Large intestine (tissue), 3 donors: ENCODE data around the gene VPS72. TPM values are rescaled to one million over a fixed set of nuclear protein-coding genes. Genes with fewer than 3 reads are reported as not detected.
"Not testable (repeated sequence)": the region's sequence is repeated elsewhere in the genome, so short reads cannot be mapped to it uniquely, and the experiment has no call there.

Experiments used
- DNase-seq, 2 donors: peaks; one replicate each; pipeline versions ENCODE4 v3.0.0 to v3.0.0-alpha.2; 2013
- H3K27ac ChIP-seq: one replicate; pipeline ENCODE4 v1.5.1; 2013; ENCODE audit warnings: low read length
- H3K27me3 ChIP-seq: 2 replicates; pipeline ENCODE4 v1.6.1; 2013; ENCODE audit warnings: low read length; ENCODE audit not compliant: control insufficient read depth, insufficient read depth
- H3K36me3 ChIP-seq: 2 replicates; pipeline ENCODE4 v1.6.1; 2013; ENCODE audit warnings: low read length; ENCODE audit not compliant: control insufficient read depth, insufficient read depth
- H3K4me1 ChIP-seq: one replicate; pipeline ENCODE4 v1.6.1; 2013; ENCODE audit warnings: low read length; ENCODE audit not compliant: control insufficient read depth, insufficient read depth
- H3K4me3 ChIP-seq: one replicate; pipeline ENCODE4 v1.5.1; 2013; ENCODE audit warnings: low read length
- H3K9me3 ChIP-seq: one replicate; pipeline ENCODE4 v1.6.1; 2013; ENCODE audit warnings: mild to moderate bottlenecking, low read depth, low read length, moderate library complexity; ENCODE audit not compliant: control insufficient read depth
- WGBS: methylation state at CpG from one replicate; pipeline ENCODE4 v1.1.5; 2013; ENCODE audit warnings: low lambda C conversion rate; ENCODE audit not compliant: insufficient coverage; 5-methylcytosine and 5-hydroxymethylcytosine counted together
- polyA plus RNA-seq: library from polyadenylated mRNA; unstranded; fragments of 120-200 nt; gene quantifications from one replicate; pipeline ENCODE4 v1.2.1, GENCODE V29; 2013

VPS72 gene
- polyA plus RNA-seq, 1 donor, result 43.7 TPM

GRCh38 chr1:151188667-151189066 is 1.3 kb downstream of the VPS72 start:
- Histone ChIP-seq H3K4me3 (peak overlapping the region; percentile 84), H3K36me3 (peaks cover 17% of the 10 kb centered on the region)
- not testable (repeated sequence) for H3K4me1 ChIP-seq, H3K27me3 ChIP-seq, H3K27ac ChIP-seq, H3K9me3 ChIP-seq, DNase-seq
- no CpG with 5 or more reads among the region's 8 CpGs for WGBS

GRCh38 chr1:151187205-151187604 is 2.8 kb downstream of the VPS72 start:
- no peak for DNase-seq
- Histone ChIP-seq H3K4me1 (peaks cover 4% of the 10 kb centered on the region), H3K4me3 (no peak overlapping the region), H3K27me3 (no peaks in the 10 kb centered on the region), H3K27ac (no peak overlapping the region), H3K9me3 (no peaks in the 10 kb centered on the region), H3K36me3 (peaks cover 30% of the 10 kb centered on the region)
- no CpG with 5 or more reads among the region's 1 CpG for WGBS

- Histone ChIP-seq H3K27ac (no peak overlapping the region), H3K4me3 (no peak overlapping the region), H3K27me3 (no peaks in the 10 kb centered on the region), H3K9me3 (no peaks in the 10 kb centered on the region), H3K36me3 (peaks cover 51% of the 10 kb centered on the region), H3K4me1 (peaks cover 4% of the 10 kb centered on the region)
- no peak for DNase-seq
- WGBS, result no CpG with 5 or more reads among the region's 10 CpGs
These were observed 5.8 kb downstream of the VPS72 start for GRCh38 chr1:151184211-151184610.

- peaks cover 73% of the 10 kb centered on the region for H3K36me3 ChIP-seq
- 97% methylated on average over 5 of the region's 17 CpGs for WGBS
- DNase-seq, result no peak
These were observed 13.4 kb downstream of the VPS72 start for GRCh38 chr1:151176514-151177045.

GRCh38 chr1:151175863-151176262 is 14.1 kb downstream of the VPS72 start, which contains the start of gene TMOD4:
TSS of gene TMOD4 (minus strand) at chr1:151175981. CDS start at chr1:151174875, 1,106 bp downstream.
- Histone ChIP-seq H3K4me3 (no peak within 1 kb of the TSS), H3K27ac (no peak within 1 kb of the TSS), H3K36me3 (peaks cover 70% of the 10 kb centered on the region), H3K4me1 (no peaks in the 10 kb centered on the region), H3K9me3 (no peaks in the 10 kb centered on the region), H3K27me3 (no peaks in the 10 kb centered on the region)
- DNase-seq, result no peak
- no CpG with 5 or more reads among the region's 4 CpGs for WGBS

More at GRCh38 chr1:151176514-151177045, 13.4 kb downstream of the VPS72 start:
- Histone ChIP-seq H3K9me3 (no peaks in the 10 kb centered on the region), H3K4me1 (no peaks in the 10 kb centered on the region), H3K4me3 (no peak overlapping the region), H3K27me3 (no peaks in the 10 kb centered on the region), H3K27ac (no peak overlapping the region)

- no CpG with 5 or more reads among the region's 6 CpGs for WGBS
- H3K4me1 ChIP-seq, result no peaks in the 10 kb centered on the region
- DNase-seq, result no peak
- H3K27ac ChIP-seq, result no peak overlapping the region
- H3K4me3 ChIP-seq, result no peak overlapping the region
- peaks cover 68% of the 10 kb centered on the region for H3K36me3 ChIP-seq
- no peaks in the 10 kb centered on the region for H3K27me3 ChIP-seq
- H3K9me3 ChIP-seq, result no peaks in the 10 kb centered on the region
These were observed 14.8 kb downstream of the VPS72 start for GRCh38 chr1:151175041-151175741.

- Histone ChIP-seq H3K4me1 (peaks cover 5% of the 10 kb centered on the region), H3K27me3 (no peaks in the 10 kb centered on the region), H3K4me3 (no peak overlapping the region), H3K36me3 (peaks cover 47% of the 10 kb centered on the region), H3K27ac (no peak overlapping the region), H3K9me3 (no peaks in the 10 kb centered on the region)
- no peak for DNase-seq
- no CpG with 5 or more reads among the region's 5 CpGs for WGBS
These were observed 18.8 kb downstream of the VPS72 start for GRCh38 chr1:151171190-151171589.

GRCh38 chr1:151167116-151167515 is 22.9 kb downstream of the VPS72 start:
- no peak for DNase-seq
- WGBS, result 100% methylated on average over 1 of the region's 6 CpGs
- no peaks in the 10 kb centered on the region for H3K9me3 ChIP-seq
- no peaks in the 10 kb centered on the region for H3K27me3 ChIP-seq
- peaks cover 19% of the 10 kb centered on the region for H3K36me3 ChIP-seq
- H3K4me3 ChIP-seq, result no peak overlapping the region
- H3K4me1 ChIP-seq, result peaks cover 15% of the 10 kb centered on the region
- no peak overlapping the region for H3K27ac ChIP-seq

GRCh38 chr1:151166505-151166956 is 23.5 kb downstream of the VPS72 start:
- Histone ChIP-seq H3K27me3 (no peaks in the 10 kb centered on the region), H3K4me1 (peaks cover 15% of the 10 kb centered on the region), H3K36me3 (peaks cover 21% of the 10 kb centered on the region), H3K4me3 (peak overlapping the region; percentile 96), H3K27ac (peak overlapping the region; percentile 87), H3K9me3 (no peaks in the 10 kb centered on the region)
- WGBS, result no CpG with 5 or more reads among the region's 15 CpGs
- DNase-seq, result no peak

GRCh38 chr1:151165738-151166504 is 24.1 kb downstream of the VPS72 start, which contains the start of the genes LYSMD1 and SCNM1:
TSS of gene LYSMD1 (minus strand) at chr1:151165902. CDS start at chr1:151165258, 644 bp downstream.
TSS of gene SCNM1 (plus strand) at chr1:151166144. CDS start at chr1:151166153, 9 bp downstream.
- peak; percentile 98 to 99 for DNase-seq
- H3K27me3 ChIP-seq, result no peaks in the 10 kb centered on the region
- peaks cover 15% of the 10 kb centered on the region for H3K4me1 ChIP-seq
- peak within 1 kb of the TSS; percentile 96 for H3K4me3 ChIP-seq
- no peaks in the 10 kb centered on the region for H3K9me3 ChIP-seq
- WGBS, result 0% methylated on average over 1 of the region's 38 CpGs
- H3K27ac ChIP-seq, result peak within 1 kb of the TSS; percentile 87
- H3K36me3 ChIP-seq, result peaks cover 23% of the 10 kb centered on the region
